ENCODE measurements around the gene NPIPA5. TPM values are rescaled to one million over a fixed set of nuclear protein-coding genes. Genes with fewer than 3 reads are reported as not detected.
"Not testable (repeated sequence)": the region's sequence is repeated elsewhere in the genome, so short reads cannot be mapped to it uniquely, and the experiment has no call there.

Gene NPIPA5
- total and polyA plus RNA-seq, 2 donors from 2014 or later, result 0.88 to 11.0 TPM

DNA sequence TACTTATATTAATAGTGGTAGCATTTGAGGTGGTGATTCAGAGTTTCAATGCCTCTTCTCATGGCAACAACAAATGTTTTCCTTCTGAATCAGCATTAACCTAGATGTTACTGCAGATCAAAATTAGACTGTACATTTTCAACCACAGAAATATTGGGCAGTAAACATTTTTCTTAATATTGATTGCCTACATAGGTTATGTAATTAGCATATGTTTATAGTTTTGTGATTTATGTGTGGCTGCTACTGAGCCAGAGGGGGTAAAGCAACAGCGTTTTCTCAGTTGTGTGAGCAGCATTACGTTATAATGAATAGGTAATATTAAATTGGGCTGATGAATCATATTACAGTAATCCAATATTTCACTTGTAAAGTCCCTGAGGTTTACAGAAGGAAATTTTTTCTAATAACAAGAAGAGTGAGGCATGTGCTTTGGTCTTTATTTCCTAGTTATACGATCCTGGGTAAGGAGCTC is 37.5 kb upstream of the NPIPA5 start:
- intact Hi-C loops (cut with DNase I), result no loop called here
- no peaks in the 10 kb centered on the region for H3K9me3 ChIP-seq (ENCODE audit: control insufficient read depth in 2 of 3, insufficient read depth in 1 of 3, low read length in 3 of 3)
- TF ChIP-seq, protein P1, sequence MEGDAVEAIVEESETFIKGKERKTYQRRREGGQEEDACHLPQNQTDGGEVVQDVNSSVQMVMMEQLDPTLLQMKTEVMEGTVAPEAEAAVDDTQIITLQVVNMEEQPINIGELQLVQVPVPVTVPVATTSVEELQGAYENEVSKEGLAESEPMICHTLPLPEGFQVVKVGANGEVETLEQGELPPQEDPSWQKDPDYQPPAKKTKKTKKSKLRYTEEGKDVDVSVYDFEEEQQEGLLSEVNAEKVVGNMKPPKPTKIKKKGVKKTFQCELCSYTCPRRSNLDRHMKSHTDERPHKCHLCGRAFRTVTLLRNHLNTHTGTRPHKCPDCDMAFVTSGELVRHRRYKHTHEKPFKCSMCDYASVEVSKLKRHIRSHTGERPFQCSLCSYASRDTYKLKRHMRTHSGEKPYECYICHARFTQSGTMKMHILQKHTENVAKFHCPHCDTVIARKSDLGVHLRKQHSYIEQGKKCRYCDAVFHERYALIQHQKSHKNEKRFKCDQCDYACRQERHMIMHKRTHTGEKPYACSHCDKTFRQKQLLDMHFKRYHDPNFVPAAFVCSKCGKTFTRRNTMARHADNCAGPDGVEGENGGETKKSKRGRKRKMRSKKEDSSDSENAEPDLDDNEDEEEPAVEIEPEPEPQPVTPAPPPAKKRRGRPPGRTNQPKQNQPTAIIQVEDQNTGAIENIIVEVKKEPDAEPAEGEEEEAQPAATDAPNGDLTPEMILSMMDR (IDR thresholded peaks at IDR 0.05; ENCODE audit: borderline replicate concordance, extremely low read depth, insufficient read depth), result no peak
- no peak overlapping the region for H3K9ac ChIP-seq (ENCODE audit: low read length in 3 of 3)
- no peaks in the 10 kb centered on the region for H3K36me3 ChIP-seq (ENCODE audit: control insufficient read depth in 2 of 3, insufficient read depth in 3 of 3, low read length in 3 of 3)
- H3K27ac ChIP-seq (ENCODE audit: low read depth in 2 of 2, low read length in 2 of 2), result no peak overlapping the region
- no peak for DNase-seq
- no peaks in the 10 kb centered on the region for H3K4me1 ChIP-seq (ENCODE audit: control insufficient read depth in 2 of 3, insufficient read depth in 2 of 3, low read depth in 1 of 3, low read length in 3 of 3)
- no peak for FAIRE-seq
- H3K27me3 ChIP-seq (ENCODE audit: control insufficient read depth, insufficient read depth, low read length), result no peaks in the 10 kb centered on the region
- H3K4me3 ChIP-seq (ENCODE audit: low read length in 3 of 3), result no peak overlapping the region

DNA sequence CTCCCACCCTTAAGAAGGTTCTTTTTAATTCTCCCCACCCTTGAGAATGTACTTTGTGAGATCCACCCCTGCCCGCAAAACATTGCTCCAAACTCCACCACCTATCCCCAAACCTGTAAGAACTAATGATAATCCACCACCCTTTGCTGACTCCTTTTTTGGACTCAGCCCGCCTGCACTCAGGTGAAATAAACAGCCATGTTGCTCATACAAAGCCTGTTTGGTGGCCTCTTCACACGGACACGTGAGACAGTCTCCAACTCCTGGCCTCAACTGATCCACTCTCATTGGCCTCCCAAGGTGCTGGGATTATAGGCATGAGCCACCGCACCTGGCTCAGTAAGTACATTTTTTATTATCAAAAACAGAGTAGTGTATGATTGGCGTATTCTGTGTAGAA is 31.4 kb upstream of the NPIPA5 start:
- H3K27ac ChIP-seq (ENCODE audit: low read depth in 2 of 2, low read length in 2 of 2); H3K36me3 ChIP-seq (ENCODE audit: control insufficient read depth in 2 of 3, insufficient read depth in 3 of 3, low read length in 3 of 3); H3K9ac ChIP-seq (ENCODE audit: low read length in 3 of 3); FAIRE-seq; H3K4me3 ChIP-seq (ENCODE audit: low read length in 3 of 3); H3K9me3 ChIP-seq (ENCODE audit: control insufficient read depth in 2 of 3, insufficient read depth in 1 of 3, low read length in 3 of 3); H3K27me3 ChIP-seq (ENCODE audit: control insufficient read depth, insufficient read depth, low read length); DNase-seq; intact Hi-C loops (cut with DNase I); H3K4me1 ChIP-seq (ENCODE audit: control insufficient read depth in 2 of 3, insufficient read depth in 2 of 3, low read depth in 1 of 3, low read length in 3 of 3): not testable (repeated sequence)

DNA sequence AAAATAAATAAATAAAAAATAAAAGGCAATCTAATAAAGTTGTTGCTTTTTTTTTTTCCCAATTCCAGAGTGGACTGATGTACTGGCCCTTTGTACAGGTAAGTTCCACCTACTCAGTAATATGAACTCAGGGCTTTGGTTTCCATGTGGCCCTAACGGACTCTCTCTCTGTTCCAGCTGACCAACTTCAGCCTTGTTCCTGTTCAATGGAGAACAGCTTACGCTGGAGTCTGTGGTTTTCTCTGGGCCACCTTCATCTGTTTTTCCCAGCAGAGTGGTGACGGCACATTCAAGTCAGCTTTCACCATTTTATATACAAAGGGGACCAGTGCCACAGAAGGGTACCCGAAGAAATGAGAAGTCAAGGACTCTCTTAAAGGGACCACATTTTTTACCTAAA is 29.7 kb upstream of the NPIPA5 start:
- DNase-seq; H3K4me3 ChIP-seq (ENCODE audit: low read length in 3 of 3); H3K4me1 ChIP-seq (ENCODE audit: control insufficient read depth in 2 of 3, insufficient read depth in 2 of 3, low read depth in 1 of 3, low read length in 3 of 3); FAIRE-seq; H3K36me3 ChIP-seq (ENCODE audit: control insufficient read depth in 2 of 3, insufficient read depth in 3 of 3, low read length in 3 of 3); H3K9ac ChIP-seq (ENCODE audit: low read length in 3 of 3); H3K9me3 ChIP-seq (ENCODE audit: control insufficient read depth in 2 of 3, insufficient read depth in 1 of 3, low read length in 3 of 3); H3K27ac ChIP-seq (ENCODE audit: low read depth in 2 of 2, low read length in 2 of 2); intact Hi-C loops (cut with DNase I); H3K27me3 ChIP-seq (ENCODE audit: control insufficient read depth, insufficient read depth, low read length): not testable (repeated sequence)

DNA sequence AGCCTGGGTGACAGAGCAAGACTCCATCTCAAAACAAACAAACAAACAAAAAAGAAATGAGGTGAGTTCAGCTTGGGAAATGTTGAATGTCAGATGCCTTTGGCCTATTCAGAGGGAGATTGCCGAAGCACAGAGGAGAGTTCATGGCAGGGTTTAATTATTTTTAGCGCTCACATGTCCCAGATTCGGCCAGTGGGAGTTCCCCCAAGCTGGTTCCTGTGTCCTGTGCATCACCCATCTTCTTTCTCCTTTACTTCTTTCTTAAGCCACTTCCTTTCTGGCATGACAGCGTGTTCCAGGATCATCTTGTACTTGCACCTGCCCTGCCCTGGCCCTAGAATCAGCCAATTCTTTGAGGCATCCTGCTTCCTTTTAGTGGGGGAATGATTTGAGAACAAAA is 26.7 kb upstream of the NPIPA5 start:
- no peak overlapping the region for H3K9ac ChIP-seq (ENCODE audit: low read length in 3 of 3)
- H3K27ac ChIP-seq (ENCODE audit: low read depth in 2 of 2, low read length in 2 of 2), result peak overlapping the region in 1 of 2 donors; percentile 47
- H3K4me3 ChIP-seq (ENCODE audit: low read length in 3 of 3), result no peak overlapping the region
- no peaks in the 10 kb centered on the region for H3K9me3 ChIP-seq (ENCODE audit: control insufficient read depth in 2 of 3, insufficient read depth in 1 of 3, low read length in 3 of 3)
- no peak for FAIRE-seq
- no peaks in the 10 kb centered on the region for H3K4me1 ChIP-seq (ENCODE audit: control insufficient read depth in 2 of 3, insufficient read depth in 2 of 3, low read depth in 1 of 3, low read length in 3 of 3)
- peaks cover 0 to 3% (median 0%) of the 10 kb centered on the region in 3 donors for H3K36me3 ChIP-seq (ENCODE audit: control insufficient read depth in 2 of 3, insufficient read depth in 3 of 3, low read length in 3 of 3)
- TF ChIP-seq, protein P1 (IDR thresholded peaks at IDR 0.05; ENCODE audit: borderline replicate concordance, extremely low read depth, insufficient read depth), result no peak
- H3K27me3 ChIP-seq (ENCODE audit: control insufficient read depth, insufficient read depth, low read length), result no peaks in the 10 kb centered on the region
- DNase-seq, result no peak
- intact Hi-C loops (cut with DNase I), result no loop called here

DNA sequence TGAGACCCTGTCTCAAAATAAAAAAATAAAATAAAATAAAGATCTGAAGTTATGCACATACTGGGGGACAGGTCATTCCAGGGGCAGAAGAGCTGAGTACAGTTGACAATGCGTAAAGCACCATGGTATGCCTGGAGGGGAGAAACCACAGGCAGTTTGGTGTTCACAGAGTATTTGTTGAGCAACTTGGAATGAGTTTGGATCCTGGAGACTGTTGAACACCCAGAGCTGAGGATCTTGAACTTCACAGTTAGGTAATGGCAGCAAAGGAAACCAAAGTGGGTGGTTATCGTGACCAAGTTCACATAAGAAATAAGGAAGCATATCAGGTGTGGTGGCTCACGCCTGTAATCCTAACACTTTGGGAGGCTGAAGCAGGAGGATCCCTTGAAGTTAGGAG is 26.0 kb upstream of the NPIPA5 start:
- FAIRE-seq; H3K4me1 ChIP-seq (ENCODE audit: control insufficient read depth in 2 of 3, insufficient read depth in 2 of 3, low read depth in 1 of 3, low read length in 3 of 3); H3K36me3 ChIP-seq (ENCODE audit: control insufficient read depth in 2 of 3, insufficient read depth in 3 of 3, low read length in 3 of 3); H3K9ac ChIP-seq (ENCODE audit: low read length in 3 of 3); H3K27ac ChIP-seq (ENCODE audit: low read depth in 2 of 2, low read length in 2 of 2); H3K27me3 ChIP-seq (ENCODE audit: control insufficient read depth, insufficient read depth, low read length); H3K4me3 ChIP-seq (ENCODE audit: low read length in 3 of 3); DNase-seq; H3K9me3 ChIP-seq (ENCODE audit: control insufficient read depth in 2 of 3, insufficient read depth in 1 of 3, low read length in 3 of 3); intact Hi-C loops (cut with DNase I): not testable (repeated sequence)
